ENCODE results near the gene DYSF.
A peak's percentile ranks its signal among the peaks of the same experiment; 100 is the strongest.

GRCh38 chr2:71722286-71722685 lies 268.9 kb downstream of the DYSF start:
- TF ChIP-seq FOXK2 (IDR thresholded peaks at IDR 0.05) = no peak
- TF ChIP-seq CTBP1 (IDR thresholded peaks at IDR 0.05; ENCODE audit: borderline replicate concordance) = no peak
- TF ChIP-seq BHLHE40 (IDR thresholded peaks at IDR 0.05; ENCODE audit: borderline replicate concordance) = no peak
- no peak for TF ChIP-seq LEF1 (IDR thresholded peaks at IDR 0.05; ENCODE audit: borderline replicate concordance)
- TF ChIP-seq ZNF384 (IDR thresholded peaks at IDR 0.05) = no peak
- TF ChIP-seq FOXM1 (IDR thresholded peaks at IDR 0.05; ENCODE audit: borderline replicate concordance) = no peak
- peak; percentile 31; the same call in 1 of the 2 replicates for TF ChIP-seq PKNOX1 (IDR thresholded peaks at IDR 0.05)
